HepG2 (cell line): Measurements from ENCODE around the gene TRMT1. TPM values are rescaled to one million over a fixed set of nuclear protein-coding genes. Genes with fewer than 3 reads are reported as not detected.
A peak's percentile ranks its signal among the peaks of the same experiment; 100 is the strongest.

ENCODE experiments used
- BORCS8-MEF2B ChIP-seq: sonication (generic); formaldehyde crosslinking; IDR thresholded peaks from 2 replicates; pipeline ENCODE4 v1.8.0; 2022; ENCODE audit warnings: mild to moderate bottlenecking, missing genetic modification reagents
- CHCHD3 ChIP-seq: sonication (generic); formaldehyde crosslinking; IDR thresholded peaks from 2 replicates; pipeline ENCODE4 v1.8.0; 2022; ENCODE audit warnings: mild to moderate bottlenecking, missing genetic modification reagents, moderate library complexity
- GATA4 ChIP-seq: sonication (generic); IDR thresholded peaks from 2 replicates; pipeline ENCODE4 v1.6.1; 2016; ENCODE audit warnings: antibody characterized with exemption, low read depth, borderline replicate concordance
- GTF3A ChIP-seq: sonication (generic); formaldehyde crosslinking; conservative IDR thresholded peaks from 2 replicates; pipeline ENCODE4 v1.4.0; 2020; ENCODE audit warnings: mild to moderate bottlenecking, missing genetic modification reagents
- HMGA1 ChIP-seq: sonication (generic); formaldehyde crosslinking; conservative IDR thresholded peaks from 2 replicates; pipeline ENCODE4 v1.4.0; 2020; ENCODE audit warnings: missing genetic modification reagents
- MYC ChIP-seq: sonication (generic); formaldehyde crosslinking; IDR thresholded peaks from 2 replicates; pipeline ENCODE4 v1.9.0; 2021; ENCODE audit warnings: missing genetic modification reagents, borderline replicate concordance
- SP5 ChIP-seq: IDR thresholded peaks from 2 replicates; pipeline ENCODE4 v1.6.1; 2016; ENCODE audit warnings: low read depth, borderline replicate concordance
- TARDBP ChIP-seq: sonication (generic); formaldehyde crosslinking; IDR thresholded peaks from 2 replicates; pipeline ENCODE4 v1.8.0; 2022; ENCODE audit warnings: mild to moderate bottlenecking, missing genetic modification reagents
- TBX3 ChIP-seq: fragments of 450-650 bp; IDR thresholded peaks from 2 replicates; pipeline ENCODE4 v1.6.1; 2017; ENCODE audit warnings: antibody characterized with exemption, mild to moderate bottlenecking, inconsistent platforms, borderline replicate concordance
- WIZ ChIP-seq: sonication (generic); formaldehyde crosslinking; IDR thresholded peaks from 2 replicates; pipeline ENCODE4 v1.5.1; 2020; ENCODE audit warnings: mild to moderate bottlenecking, missing genetic modification reagents
- ZBTB42 ChIP-seq: sonication (generic); formaldehyde crosslinking; IDR thresholded peaks from 2 replicates; pipeline ENCODE4 v1.5.0; 2020; ENCODE audit warnings: mild to moderate bottlenecking, missing genetic modification reagents
- ZC3H13 ChIP-seq: sonication (generic); formaldehyde crosslinking; IDR thresholded peaks from 2 replicates; pipeline ENCODE4 v1.8.1; 2023; ENCODE audit warnings: mild to moderate bottlenecking, missing genetic modification reagents, moderate library complexity
- ZNF333 ChIP-seq: sonication (generic); formaldehyde crosslinking; IDR thresholded peaks from 2 replicates; pipeline ENCODE4 v1.4.0; 2020; ENCODE audit warnings: mild to moderate bottlenecking, missing genetic modification reagents, borderline replicate concordance
- ZNF362 ChIP-seq: sonication (generic); formaldehyde crosslinking; IDR thresholded peaks from 2 replicates; pipeline ENCODE4 v1.4.0; 2020; ENCODE audit warnings: missing genetic modification reagents, mild to moderate bottlenecking, borderline replicate concordance
- ZNF747 ChIP-seq: sonication (generic); formaldehyde crosslinking; IDR thresholded peaks from 2 replicates; pipeline ENCODE4 v1.8.1; 2023; ENCODE audit warnings: missing genetic modification reagents, mild to moderate bottlenecking, borderline replicate concordance
- ZNF761 ChIP-seq: sonication (generic); formaldehyde crosslinking; conservative IDR thresholded peaks from 2 replicates; pipeline ENCODE4 v1.4.0; 2020; ENCODE audit warnings: mild to moderate bottlenecking, missing genetic modification reagents
- polyA plus RNA-seq, 8 experiments: library from polyadenylated mRNA; depleted of rRNA in 3 of 8; stranded (reverse) in 7 of 8; unstranded in 1 of 8; fragments of >200 nt; fragmentation: Illumina TruSeq in 4 of 8; extraction: Trizol in 4 of 8; gene quantifications; 2 replicates each; pipeline versions ENCODE4 v1.2.1 to v1.2.3, GENCODE V29; 2011 to 2016; ENCODE audit warnings: low read depth in 4 of 8, missing spikeins in 1 of 8, mixed read lengths in 1 of 8; ENCODE audit not compliant: insufficient read depth in 1 of 8
- total RNA-seq, 5 experiments: library from RNA; depleted of rRNA; stranded (reverse); fragments of >200 nt; fragmentation: Illumina TruSeq; extraction: Trizol; gene quantifications; 2 replicates each; pipeline ENCODE4 v1.2.3, GENCODE V29; 2016; ENCODE audit warnings: low read depth in 1 of 5
- TF ChIP-seq, protein P1 (sequence below): sonication (generic); formaldehyde crosslinking; IDR thresholded peaks from 2 replicates; pipeline ENCODE4 v1.8.1; 2023; ENCODE audit warnings: mild to moderate bottlenecking, missing genetic modification reagents
- TF ChIP-seq, protein P2 (sequence below): sonication (generic); formaldehyde crosslinking; IDR thresholded peaks from 2 replicates; pipeline ENCODE4 v1.5.0; 2020; ENCODE audit warnings: mild to moderate bottlenecking, missing genetic modification reagents, moderate library complexity
- TF ChIP-seq, protein P3 (sequence below): sonication (generic); formaldehyde crosslinking; IDR thresholded peaks from 2 replicates; pipeline ENCODE4; 2020; ENCODE audit warnings: missing genetic modification reagents, mild to moderate bottlenecking, borderline replicate concordance
- TF ChIP-seq, protein P4 (sequence below): IDR thresholded peaks from 2 replicates; pipeline ENCODE4 v1.6.1; 2018; ENCODE audit warnings: missing genetic modification reagents, mild to moderate bottlenecking, missing compliant biosample characterization

TRMT1 gene
- total and polyA plus RNA-seq, 2 of the 13 experiments (the other 11 are each of a cell fraction or from before 2014, with no cell fraction given) = 35.5 to 44.1 TPM

DNA sequence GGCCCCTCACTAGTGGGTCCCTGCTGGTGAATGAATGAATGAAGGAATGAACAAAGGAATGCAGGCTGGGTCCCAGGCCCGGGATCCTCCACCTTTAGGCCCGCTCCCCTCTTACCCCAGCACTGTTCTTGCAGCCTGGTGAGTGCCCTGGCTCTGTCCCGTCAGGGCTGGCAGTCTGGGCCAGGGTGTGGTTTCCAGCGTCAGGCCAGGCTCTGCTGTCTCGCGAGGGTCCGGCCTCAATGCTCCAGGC lies 14.2 kb downstream of the TRMT1 start (continued):
- TF ChIP-seq, protein P1, sequence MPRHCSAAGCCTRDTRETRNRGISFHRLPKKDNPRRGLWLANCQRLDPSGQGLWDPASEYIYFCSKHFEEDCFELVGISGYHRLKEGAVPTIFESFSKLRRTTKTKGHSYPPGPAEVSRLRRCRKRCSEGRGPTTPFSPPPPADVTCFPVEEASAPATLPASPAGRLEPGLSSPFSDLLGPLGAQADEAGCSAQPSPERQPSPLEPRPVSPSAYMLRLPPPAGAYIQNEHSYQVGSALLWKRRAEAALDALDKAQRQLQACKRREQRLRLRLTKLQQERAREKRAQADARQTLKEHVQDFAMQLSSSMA (CRISPR knock-in tag) = no peak
- TF ChIP-seq GTF3A (CRISPR knock-in tag) (no peak), WIZ (CRISPR knock-in tag) (no peak), TBX3 (peak; percentile 4; the same call in 1 of the 2 replicates), ZNF761 (CRISPR knock-in tag) (no peak), ZC3H13 (CRISPR knock-in tag) (no peak), GATA4 (no peak), CHCHD3 (0 out of 2 replicates have a peak, but pooled peaks have one; percentile 53), HMGA1 (no peak), BORCS8-MEF2B (CRISPR knock-in tag) (peak; percentile 61; the same call in 1 of the 2 replicates), ZNF362 (CRISPR knock-in tag) (no peak), ZNF747 (CRISPR knock-in tag) (peak; percentile 73; the same call in 1 of the 2 replicates), SP5 (CRISPR knock-in tag) (no peak), ZNF333 (no peak), ZBTB42 (CRISPR knock-in tag) (peak; percentile 73; the same call in 1 of the 2 replicates), TARDBP (CRISPR knock-in tag) (peak; percentile 18; the same call in 1 of the 2 replicates), MYC (CRISPR knock-in tag) (no peak)
- TF ChIP-seq, protein P2, sequence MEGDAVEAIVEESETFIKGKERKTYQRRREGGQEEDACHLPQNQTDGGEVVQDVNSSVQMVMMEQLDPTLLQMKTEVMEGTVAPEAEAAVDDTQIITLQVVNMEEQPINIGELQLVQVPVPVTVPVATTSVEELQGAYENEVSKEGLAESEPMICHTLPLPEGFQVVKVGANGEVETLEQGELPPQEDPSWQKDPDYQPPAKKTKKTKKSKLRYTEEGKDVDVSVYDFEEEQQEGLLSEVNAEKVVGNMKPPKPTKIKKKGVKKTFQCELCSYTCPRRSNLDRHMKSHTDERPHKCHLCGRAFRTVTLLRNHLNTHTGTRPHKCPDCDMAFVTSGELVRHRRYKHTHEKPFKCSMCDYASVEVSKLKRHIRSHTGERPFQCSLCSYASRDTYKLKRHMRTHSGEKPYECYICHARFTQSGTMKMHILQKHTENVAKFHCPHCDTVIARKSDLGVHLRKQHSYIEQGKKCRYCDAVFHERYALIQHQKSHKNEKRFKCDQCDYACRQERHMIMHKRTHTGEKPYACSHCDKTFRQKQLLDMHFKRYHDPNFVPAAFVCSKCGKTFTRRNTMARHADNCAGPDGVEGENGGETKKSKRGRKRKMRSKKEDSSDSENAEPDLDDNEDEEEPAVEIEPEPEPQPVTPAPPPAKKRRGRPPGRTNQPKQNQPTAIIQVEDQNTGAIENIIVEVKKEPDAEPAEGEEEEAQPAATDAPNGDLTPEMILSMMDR (CRISPR knock-in tag) = 0 out of 2 replicates have a peak, but pooled peaks have one; percentile 5
- TF ChIP-seq, protein P3, sequence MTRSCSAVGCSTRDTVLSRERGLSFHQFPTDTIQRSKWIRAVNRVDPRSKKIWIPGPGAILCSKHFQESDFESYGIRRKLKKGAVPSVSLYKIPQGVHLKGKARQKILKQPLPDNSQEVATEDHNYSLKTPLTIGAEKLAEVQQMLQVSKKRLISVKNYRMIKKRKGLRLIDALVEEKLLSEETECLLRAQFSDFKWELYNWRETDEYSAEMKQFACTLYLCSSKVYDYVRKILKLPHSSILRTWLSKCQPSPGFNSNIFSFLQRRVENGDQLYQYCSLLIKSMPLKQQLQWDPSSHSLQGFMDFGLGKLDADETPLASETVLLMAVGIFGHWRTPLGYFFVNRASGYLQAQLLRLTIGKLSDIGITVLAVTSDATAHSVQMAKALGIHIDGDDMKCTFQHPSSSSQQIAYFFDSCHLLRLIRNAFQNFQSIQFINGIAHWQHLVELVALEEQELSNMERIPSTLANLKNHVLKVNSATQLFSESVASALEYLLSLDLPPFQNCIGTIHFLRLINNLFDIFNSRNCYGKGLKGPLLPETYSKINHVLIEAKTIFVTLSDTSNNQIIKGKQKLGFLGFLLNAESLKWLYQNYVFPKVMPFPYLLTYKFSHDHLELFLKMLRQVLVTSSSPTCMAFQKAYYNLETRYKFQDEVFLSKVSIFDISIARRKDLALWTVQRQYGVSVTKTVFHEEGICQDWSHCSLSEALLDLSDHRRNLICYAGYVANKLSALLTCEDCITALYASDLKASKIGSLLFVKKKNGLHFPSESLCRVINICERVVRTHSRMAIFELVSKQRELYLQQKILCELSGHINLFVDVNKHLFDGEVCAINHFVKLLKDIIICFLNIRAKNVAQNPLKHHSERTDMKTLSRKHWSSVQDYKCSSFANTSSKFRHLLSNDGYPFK = no peak
- TF ChIP-seq, protein P4, sequence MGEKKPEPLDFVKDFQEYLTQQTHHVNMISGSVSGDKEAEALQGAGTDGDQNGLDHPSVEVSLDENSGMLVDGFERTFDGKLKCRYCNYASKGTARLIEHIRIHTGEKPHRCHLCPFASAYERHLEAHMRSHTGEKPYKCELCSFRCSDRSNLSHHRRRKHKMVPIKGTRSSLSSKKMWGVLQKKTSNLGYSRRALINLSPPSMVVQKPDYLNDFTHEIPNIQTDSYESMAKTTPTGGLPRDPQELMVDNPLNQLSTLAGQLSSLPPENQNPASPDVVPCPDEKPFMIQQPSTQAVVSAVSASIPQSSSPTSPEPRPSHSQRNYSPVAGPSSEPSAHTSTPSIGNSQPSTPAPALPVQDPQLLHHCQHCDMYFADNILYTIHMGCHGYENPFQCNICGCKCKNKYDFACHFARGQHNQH (CRISPR knock-in tag) = no peak
